ENCODE data around the gene SCN4A. TPM values are rescaled to one million over a fixed set of nuclear protein-coding genes. Genes with fewer than 3 reads are reported as not detected.
"Not testable (repeated sequence)": the region's sequence is repeated elsewhere in the genome, so short reads cannot be mapped to it uniquely, and the experiment has no call there.

The SCN4A gene
- total RNA-seq, 1 donor from 2014 or later: 0.14 TPM

DNA sequence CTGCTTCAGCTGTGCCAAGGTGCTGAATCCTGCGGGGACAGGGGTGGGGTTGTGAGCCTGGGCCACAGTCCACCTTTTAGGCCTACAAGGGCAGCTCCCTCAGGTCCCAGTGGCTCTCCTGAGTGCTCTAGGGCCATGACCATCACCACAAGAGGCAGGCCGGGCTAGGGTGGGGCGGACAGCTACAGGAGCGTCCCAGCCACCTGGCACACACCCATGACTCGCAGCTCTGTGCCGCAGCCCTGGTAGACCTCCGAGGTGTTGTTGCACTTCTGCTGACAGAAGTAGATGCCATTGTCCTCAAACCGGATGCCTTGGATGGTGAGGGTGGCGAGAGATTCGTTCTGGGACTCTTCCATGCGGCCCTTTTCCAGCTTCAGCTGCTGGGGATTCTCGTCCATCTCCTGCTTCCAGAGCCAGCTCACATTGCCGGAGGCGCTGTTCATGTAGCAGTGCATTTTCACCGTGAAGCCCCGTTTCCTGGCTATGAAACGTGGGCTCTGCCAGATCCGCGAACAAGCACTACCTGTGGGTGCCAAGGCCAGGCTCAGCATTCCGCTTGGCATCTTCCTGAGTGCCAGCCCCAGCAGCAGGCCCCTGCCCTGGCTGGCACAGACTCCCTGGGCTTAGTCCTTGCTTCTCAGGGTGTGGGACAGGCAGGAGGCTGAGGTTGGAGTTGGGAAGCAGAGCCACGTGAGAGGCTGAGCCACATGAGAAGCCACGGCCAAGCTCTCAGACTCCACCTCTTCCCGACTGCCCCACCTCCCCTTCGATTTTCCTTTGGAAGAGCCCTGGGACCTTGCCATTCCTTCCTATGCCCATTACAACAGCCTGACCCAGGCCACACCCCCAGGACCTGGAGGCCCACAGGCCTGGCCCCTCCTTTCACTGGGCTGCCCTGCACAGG is 42.6 kb downstream of the SCN4A start:
- Mint-ChIP-seq H3K4me1 (ENCODE audit: low read depth) (peaks cover 12% of the 10 kb centered on the region), H3K27ac (no peak overlapping the region), H3K27me3 (ENCODE audit: low read depth) (no peaks in the 10 kb centered on the region), H3K36me3 (ENCODE audit: low read depth) (peaks cover 3% of the 10 kb centered on the region), H3K9me3 (no peaks in the 10 kb centered on the region), H3K4me3 (ENCODE audit: low read depth) (no peak overlapping the region)
- intact Hi-C loops (cut with micrococcal nuclease): no loop called here
- no peak for DNase-seq (ENCODE audit: low spot score)

DNA sequence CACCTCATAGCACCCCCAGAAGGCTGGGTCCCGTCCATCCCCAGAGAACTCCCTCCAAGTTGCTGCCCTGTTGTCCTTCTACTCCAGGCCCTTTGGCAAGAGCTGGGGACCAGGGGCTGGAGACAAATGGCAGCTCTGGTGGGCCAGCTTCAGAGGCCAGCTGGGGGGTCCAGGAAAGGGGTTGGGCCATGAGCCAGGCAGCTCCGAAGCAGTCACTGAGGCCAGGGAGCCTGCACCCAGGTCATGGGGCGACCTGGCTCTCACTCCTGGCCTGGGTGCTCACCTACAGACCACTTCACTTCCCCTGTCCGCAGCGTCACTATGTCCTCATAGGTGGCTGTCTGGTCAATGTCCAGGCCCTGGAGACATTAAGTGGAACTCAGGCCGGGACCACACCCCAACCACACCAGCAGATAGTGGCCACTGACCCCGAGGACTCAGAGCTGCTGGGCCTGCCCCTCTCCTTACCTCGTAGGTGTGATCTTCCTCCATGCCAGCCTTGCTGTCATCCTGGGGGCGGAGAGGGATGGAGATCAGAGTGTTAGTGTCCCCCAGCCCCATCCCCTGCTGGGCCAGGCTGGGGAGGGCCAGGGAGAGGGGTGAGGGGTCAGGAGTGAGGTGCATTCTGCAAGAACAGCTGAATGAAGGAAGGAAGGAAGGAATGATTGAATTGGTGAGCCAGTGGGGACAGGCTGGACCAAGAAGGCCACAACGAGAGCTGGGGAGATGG is 43.6 kb downstream of the SCN4A start:
- Mint-ChIP-seq H3K36me3 (ENCODE audit: low read depth) (peaks cover 3% of the 10 kb centered on the region), H3K9me3 (no peaks in the 10 kb centered on the region), H3K4me1 (ENCODE audit: low read depth) (peaks cover 12% of the 10 kb centered on the region), H3K27me3 (ENCODE audit: low read depth) (no peaks in the 10 kb centered on the region), H3K4me3 (ENCODE audit: low read depth) (no peak overlapping the region), H3K27ac (no peak overlapping the region)
- intact Hi-C loops (cut with micrococcal nuclease): no loop called here
- no peak for DNase-seq (ENCODE audit: low spot score)

- Mint-ChIP-seq H3K27ac (no peak overlapping the region), H3K36me3 (ENCODE audit: low read depth) (peaks cover 3% of the 10 kb centered on the region), H3K27me3 (ENCODE audit: low read depth) (no peaks in the 10 kb centered on the region), H3K4me3 (ENCODE audit: low read depth) (no peak overlapping the region), H3K9me3 (no peaks in the 10 kb centered on the region), H3K4me1 (ENCODE audit: low read depth) (peaks cover 12% of the 10 kb centered on the region)
- intact Hi-C loops (cut with micrococcal nuclease): no loop called here
- DNase-seq (ENCODE audit: low spot score): no peak
These were observed 44.5 kb downstream of the SCN4A start for GRCh38 chr17:63928172-63928666.

GRCh38 chr17:63927464-63928171 is 45.1 kb downstream of the SCN4A start:
- Mint-ChIP-seq H3K27ac (no peak overlapping the region), H3K4me3 (ENCODE audit: low read depth) (no peak overlapping the region), H3K9me3 (no peaks in the 10 kb centered on the region), H3K36me3 (ENCODE audit: low read depth) (peaks cover 3% of the 10 kb centered on the region), H3K27me3 (ENCODE audit: low read depth) (no peaks in the 10 kb centered on the region), H3K4me1 (ENCODE audit: low read depth) (peaks cover 11% of the 10 kb centered on the region)
- no peak for DNase-seq (ENCODE audit: low spot score)
- intact Hi-C loops (cut with micrococcal nuclease): no loop called here

GRCh38 chr17:63926164-63926563 is 46.6 kb downstream of the SCN4A start:
- H3K27ac Mint-ChIP-seq: no peak overlapping the region
- H3K9me3 Mint-ChIP-seq: no peaks in the 10 kb centered on the region
- intact Hi-C loops (cut with micrococcal nuclease): no loop called here
- H3K27me3 Mint-ChIP-seq (ENCODE audit: low read depth): no peaks in the 10 kb centered on the region
- H3K36me3 Mint-ChIP-seq (ENCODE audit: low read depth): peaks cover 3% of the 10 kb centered on the region
- no peak for DNase-seq (ENCODE audit: low spot score)
- peaks cover 5% of the 10 kb centered on the region for H3K4me1 Mint-ChIP-seq (ENCODE audit: low read depth)
- no peak overlapping the region for H3K4me3 Mint-ChIP-seq (ENCODE audit: low read depth)

DNA sequence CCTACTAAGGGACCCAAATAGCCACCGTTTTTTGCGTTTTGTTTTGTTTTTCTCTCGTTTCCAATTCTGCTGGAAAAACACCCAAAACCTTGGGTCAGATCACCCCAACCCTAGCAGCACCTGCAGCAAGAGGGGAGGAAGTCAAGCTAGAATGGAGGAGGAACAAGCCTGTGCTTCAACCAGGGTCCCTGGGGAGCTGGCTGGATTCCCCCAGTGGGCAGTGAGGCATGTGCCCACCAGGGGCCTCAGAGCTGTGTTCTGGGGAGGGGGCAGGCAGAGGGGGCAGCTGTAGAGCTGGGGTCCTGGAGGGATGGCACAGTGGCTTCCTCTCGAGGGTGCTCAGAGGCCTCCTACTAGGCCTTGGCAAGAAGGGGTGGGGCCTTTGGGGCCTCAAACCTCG is 47.1 kb downstream of the SCN4A start:
- Mint-ChIP-seq H3K4me1 (ENCODE audit: low read depth) (peaks cover under 1% of the 10 kb centered on the region), H3K4me3 (ENCODE audit: low read depth) (no peak overlapping the region), H3K9me3 (no peaks in the 10 kb centered on the region), H3K27ac (no peak overlapping the region), H3K27me3 (ENCODE audit: low read depth) (no peaks in the 10 kb centered on the region), H3K36me3 (ENCODE audit: low read depth) (peaks cover 3% of the 10 kb centered on the region)
- DNase-seq (ENCODE audit: low spot score): no peak
- intact Hi-C loops (cut with micrococcal nuclease): no loop called here

GRCh38 chr17:63922402-63922801 is 50.3 kb downstream of the SCN4A start:
- H3K4me1 Mint-ChIP-seq (ENCODE audit: low read depth); DNase-seq (ENCODE audit: low spot score); H3K36me3 Mint-ChIP-seq (ENCODE audit: low read depth); H3K4me3 Mint-ChIP-seq (ENCODE audit: low read depth); H3K9me3 Mint-ChIP-seq; intact Hi-C loops (cut with micrococcal nuclease); H3K27ac Mint-ChIP-seq; H3K27me3 Mint-ChIP-seq (ENCODE audit: low read depth): not testable (repeated sequence)

DNA sequence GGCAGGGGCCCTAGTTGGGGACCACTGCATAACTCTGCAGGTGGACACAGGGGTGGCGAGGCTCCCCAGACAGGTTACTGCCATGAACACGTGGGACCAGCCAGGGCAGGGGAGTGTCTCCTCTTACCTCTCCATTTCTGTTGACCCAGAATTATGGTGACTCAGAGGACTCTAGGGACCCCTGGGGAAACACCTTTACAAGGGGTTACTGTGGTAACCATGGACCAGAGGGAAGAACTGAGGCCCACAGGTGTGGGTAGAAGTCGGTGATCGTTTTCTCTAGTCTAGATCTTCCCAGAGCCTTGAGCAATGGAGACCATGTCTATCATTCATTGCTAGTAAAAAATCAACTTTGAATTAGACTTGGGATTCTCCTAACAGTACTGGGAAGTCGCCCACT is 51.9 kb downstream of the SCN4A start:
- H3K4me3 Mint-ChIP-seq (ENCODE audit: low read depth); H3K27me3 Mint-ChIP-seq (ENCODE audit: low read depth); H3K4me1 Mint-ChIP-seq (ENCODE audit: low read depth); H3K36me3 Mint-ChIP-seq (ENCODE audit: low read depth); H3K9me3 Mint-ChIP-seq; H3K27ac Mint-ChIP-seq; DNase-seq (ENCODE audit: low spot score); intact Hi-C loops (cut with micrococcal nuclease): not testable (repeated sequence)

- H3K4me3 Mint-ChIP-seq (ENCODE audit: low read depth); H3K36me3 Mint-ChIP-seq (ENCODE audit: low read depth); H3K4me1 Mint-ChIP-seq (ENCODE audit: low read depth); H3K27me3 Mint-ChIP-seq (ENCODE audit: low read depth); intact Hi-C loops (cut with micrococcal nuclease); DNase-seq (ENCODE audit: low spot score); H3K27ac Mint-ChIP-seq; H3K9me3 Mint-ChIP-seq: not testable (repeated sequence)
These were observed 52.7 kb downstream of the SCN4A start for GRCh38 chr17:63920050-63920449.

GRCh38 chr17:63919311-63919723 is 53.4 kb downstream of the SCN4A start:
- no peaks in the 10 kb centered on the region for H3K9me3 Mint-ChIP-seq
- H3K27ac Mint-ChIP-seq: no peak overlapping the region
- no peaks in the 10 kb centered on the region for H3K36me3 Mint-ChIP-seq (ENCODE audit: low read depth)
- peaks cover 8% of the 10 kb centered on the region for H3K4me1 Mint-ChIP-seq (ENCODE audit: low read depth)
- intact Hi-C loops (cut with micrococcal nuclease): loop anchor here (1.0 to 5.0 kb wide), 5 partner anchors 27 to 363 kb away; partner anchors contain the start of gene ERN1
- H3K4me3 Mint-ChIP-seq (ENCODE audit: low read depth): no peak overlapping the region
- H3K27me3 Mint-ChIP-seq (ENCODE audit: low read depth): peaks cover 8% of the 10 kb centered on the region
- peak; percentile 64 for DNase-seq (ENCODE audit: low spot score)

DNA sequence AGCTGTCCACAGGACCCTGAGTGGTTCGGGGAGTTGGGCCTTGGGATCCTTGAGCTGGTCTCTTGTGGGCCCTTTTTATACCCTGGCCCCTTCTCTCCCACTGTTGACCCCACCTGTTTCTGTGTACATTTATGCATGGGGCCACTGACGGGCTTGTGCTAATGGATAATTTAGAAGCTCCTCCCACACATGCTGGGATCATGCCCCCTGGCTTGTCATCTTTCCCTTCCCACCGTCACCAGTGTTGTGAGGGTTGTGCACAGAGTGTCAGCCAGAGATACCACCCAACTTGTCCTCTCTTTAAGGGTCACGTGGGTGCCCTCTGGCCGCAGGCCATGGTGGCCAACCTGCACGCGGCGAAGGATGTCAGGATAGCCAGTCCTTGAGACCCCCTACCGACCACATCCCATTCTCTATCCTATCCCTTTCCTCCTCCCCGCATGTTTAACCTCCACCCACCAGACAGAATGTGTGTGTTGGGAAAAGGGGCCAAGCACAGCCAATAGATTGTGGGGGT is 53.9 kb downstream of the SCN4A start, which contains the start of gene GH1:
TSS of gene GH1 (minus strand) at position 51 of the 517 bp plus-strand sequence. CDS start 63 bp downstream, outside the sequence.
- H3K27me3 Mint-ChIP-seq (ENCODE audit: low read depth); H3K4me1 Mint-ChIP-seq (ENCODE audit: low read depth): not testable (repeated sequence)

DNA sequence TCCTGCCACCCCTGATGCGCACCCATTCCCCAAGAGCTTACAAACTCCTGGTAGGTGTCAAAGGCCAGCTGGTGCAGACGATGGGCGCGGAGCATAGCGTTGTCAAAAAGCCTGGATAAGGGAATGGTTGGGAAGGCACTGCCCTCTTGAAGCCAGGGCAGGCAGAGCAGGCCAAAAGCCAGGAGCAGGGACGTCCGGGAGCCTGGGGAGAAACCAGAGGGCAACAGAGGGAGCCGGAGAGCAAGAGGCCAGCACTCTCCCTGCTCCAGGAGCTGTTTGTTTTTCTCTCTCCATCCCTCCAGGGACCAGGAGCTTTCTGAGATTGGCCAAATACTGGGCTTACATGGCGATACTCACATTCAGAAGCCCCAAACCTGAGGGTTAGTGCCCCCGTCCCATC is 54.4 kb downstream of the SCN4A start:
- DNase-seq (ENCODE audit: low spot score): no peak
- no peaks in the 10 kb centered on the region for H3K36me3 Mint-ChIP-seq (ENCODE audit: low read depth)
- H3K27ac Mint-ChIP-seq: no peak overlapping the region
- no peak overlapping the region for H3K4me3 Mint-ChIP-seq (ENCODE audit: low read depth)
- intact Hi-C loops (cut with micrococcal nuclease): loop anchor here (2.0 to 5.0 kb wide), 4 partner anchors 28 to 364 kb away; partner anchors contain the start of gene ERN1
- peaks cover 8% of the 10 kb centered on the region for H3K4me1 Mint-ChIP-seq (ENCODE audit: low read depth)
- peaks cover 8% of the 10 kb centered on the region for H3K27me3 Mint-ChIP-seq (ENCODE audit: low read depth)
- no peaks in the 10 kb centered on the region for H3K9me3 Mint-ChIP-seq

More for the DNA sequence above, 53.9 kb downstream of the SCN4A start, which contains the start of gene GH1:
- not testable (repeated sequence) for H3K27ac Mint-ChIP-seq; DNase-seq (ENCODE audit: low spot score); H3K36me3 Mint-ChIP-seq (ENCODE audit: low read depth); H3K4me3 Mint-ChIP-seq (ENCODE audit: low read depth); H3K9me3 Mint-ChIP-seq
- intact Hi-C loops (cut with micrococcal nuclease): loop anchor here (1.0 to 5.0 kb wide), 5 partner anchors 28 to 363 kb away; partner anchors contain the start of gene ERN1
